HepG2 (cell line): ENCODE measurements around the gene THOC7. TPM values are rescaled to one million over a fixed set of nuclear protein-coding genes. Genes with fewer than 3 reads are reported as not detected.

Experiments
- KIAA2018 ChIP-seq: sonication (generic); formaldehyde crosslinking; IDR thresholded peaks from 2 replicates; pipeline ENCODE4 v1.5.0; 2020; ENCODE audit warnings: mild to moderate bottlenecking, missing genetic modification reagents, borderline replicate concordance
- PHF20 ChIP-seq: sonication (generic); formaldehyde crosslinking; IDR thresholded peaks from 2 replicates; pipeline ENCODE4 v1.5.0; 2020; ENCODE audit warnings: mild to moderate bottlenecking, missing genetic modification reagents
- RELA ChIP-seq: sonication (generic); formaldehyde crosslinking; IDR thresholded peaks from 2 replicates; pipeline ENCODE4 v1.4.0; 2020; ENCODE audit warnings: missing genetic modification reagents
- ZFP1 ChIP-seq: IDR thresholded peaks from 2 replicates; pipeline ENCODE4 v1.6.1; 2016
- polyA plus RNA-seq, 8 experiments: library from polyadenylated mRNA; depleted of rRNA in 3 of 8; stranded (reverse) in 7 of 8; unstranded in 1 of 8; fragments of >200 nt; fragmentation: Illumina TruSeq in 4 of 8; extraction: Trizol in 4 of 8; gene quantifications; 2 replicates each; pipeline versions ENCODE4 v1.2.1 to v1.2.3, GENCODE V29; 2011 to 2016; ENCODE audit warnings: low read depth in 4 of 8, missing spikeins in 1 of 8, mixed read lengths in 1 of 8; ENCODE audit not compliant: insufficient read depth in 1 of 8
- total RNA-seq, 5 experiments: library from RNA; depleted of rRNA; stranded (reverse); fragments of >200 nt; fragmentation: Illumina TruSeq; extraction: Trizol; gene quantifications; 2 replicates each; pipeline ENCODE4 v1.2.3, GENCODE V29; 2016; ENCODE audit warnings: low read depth in 1 of 5
- TF ChIP-seq, protein P1 (sequence below): sonication (generic); formaldehyde crosslinking; IDR thresholded peaks from 2 replicates; pipeline ENCODE4 v1.4.0; 2020; ENCODE audit warnings: mild to moderate bottlenecking, missing genetic modification reagents

The THOC7 gene
- total and polyA plus RNA-seq, 2 of the 13 experiments (the other 11 are each of a cell fraction or from before 2014, with no cell fraction given) = 32.8 to 63.5 TPM

GRCh38 chr3:63911873-63912767 lies 48.5 kb upstream of the THOC7 start, which contains the start of gene SCAANT1 (continued):
- TF ChIP-seq KIAA2018 = no peak
- TF ChIP-seq, protein P1, sequence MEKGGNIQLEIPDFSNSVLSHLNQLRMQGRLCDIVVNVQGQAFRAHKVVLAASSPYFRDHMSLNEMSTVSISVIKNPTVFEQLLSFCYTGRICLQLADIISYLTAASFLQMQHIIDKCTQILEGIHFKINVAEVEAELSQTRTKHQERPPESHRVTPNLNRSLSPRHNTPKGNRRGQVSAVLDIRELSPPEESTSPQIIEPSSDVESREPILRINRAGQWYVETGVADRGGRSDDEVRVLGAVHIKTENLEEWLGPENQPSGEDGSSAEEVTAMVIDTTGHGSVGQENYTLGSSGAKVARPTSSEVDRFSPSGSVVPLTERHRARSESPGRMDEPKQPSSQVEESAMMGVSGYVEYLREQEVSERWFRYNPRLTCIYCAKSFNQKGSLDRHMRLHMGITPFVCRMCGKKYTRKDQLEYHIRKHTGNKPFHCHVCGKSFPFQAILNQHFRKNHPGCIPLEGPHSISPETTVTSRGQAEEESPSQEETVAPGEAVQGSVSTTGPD = no peak
- peak; percentile 40; the same call in 1 of the 2 replicates for TF ChIP-seq PHF20
- TF ChIP-seq RELA (CRISPR knock-in tag) = no peak
- TF ChIP-seq ZFP1 (CRISPR knock-in tag) = no peak
